GM11168 (cell line): Measurements from ENCODE around the gene NTN3.

Source experiments
- in situ Hi-C: fragments of 300-500 bp; cut with MboI; formaldehyde crosslinking; loops from one replicate; pipeline ENCODE4 v1.12.0; 2022; ENCODE audit warnings: low sequenced_read_pairs; ENCODE audit not compliant: unreplicated experiment

Gene NTN3

GRCh38 chr16:2475413-2476344 is 4.6 kb downstream of the NTN3 start:
- in situ Hi-C loops = loop anchor here (25.0 kb wide), 2 partner anchors 138 to 463 kb away; partner anchors contain the start of genes ABCA3, NPW and ZNF598

GRCh38 chr16:2476345-2476720 is 5.2 kb downstream of the NTN3 start:
- in situ Hi-C loops = loop anchor here (25.0 kb wide), 2 partner anchors 139 to 464 kb away; partner anchors contain the start of genes ABCA3, NPW and ZNF598

- in situ Hi-C loops = loop anchor here (25.0 kb wide), 2 partner anchors 139 to 464 kb away; partner anchors contain the start of genes ABCA3, NPW and ZNF598
Observed at GRCh38 chr16:2476741-2477140, 5.6 kb downstream of the NTN3 start.

- in situ Hi-C loops = loop anchor here (25.0 kb wide), 2 partner anchors 140 to 465 kb away; partner anchors contain the start of genes ABCA3, NPW and ZNF598
Observed at GRCh38 chr16:2477327-2477726, 6.2 kb downstream of the NTN3 start.

- in situ Hi-C loops = loop anchor here (25.0 kb wide), 2 partner anchors 141 to 466 kb away; partner anchors contain the start of genes ABCA3, NPW and ZNF598
Observed at GRCh38 chr16:2478279-2478678, 7.2 kb downstream of the NTN3 start.

- in situ Hi-C loops = loop anchor here (10.0 to 25.0 kb wide), 3 partner anchors 45 to 468 kb away; partner anchors contain the start of genes ABCA3, NPW and ZNF598
Observed at GRCh38 chr16:2479996-2480395, 8.9 kb downstream of the NTN3 start.

GRCh38 chr16:2480948-2481347 is 9.9 kb downstream of the NTN3 start:
- in situ Hi-C loops = loop anchor here (10.0 to 25.0 kb wide), 3 partner anchors 46 to 469 kb away; partner anchors contain the start of genes ABCA3, NPW and ZNF598

- in situ Hi-C loops = loop anchor here (10.0 to 25.0 kb wide), 3 partner anchors 47 to 469 kb away; partner anchors contain the start of genes ABCA3, NPW and ZNF598
Observed at GRCh38 chr16:2481676-2482075, 10.6 kb downstream of the NTN3 start.

GRCh38 chr16:2482249-2482648 is 11.2 kb downstream of the NTN3 start:
- in situ Hi-C loops = loop anchor here (10.0 to 25.0 kb wide), 3 partner anchors 47 to 470 kb away; partner anchors contain the start of genes ABCA3, NPW and ZNF598

- in situ Hi-C loops = loop anchor here (10.0 to 25.0 kb wide), 3 partner anchors 48 to 471 kb away; partner anchors contain the start of genes ABCA3, NPW and ZNF598
Observed at GRCh38 chr16:2482708-2483534, 11.8 kb downstream of the NTN3 start.

GRCh38 chr16:2483939-2484897 is 13.1 kb downstream of the NTN3 start:
- in situ Hi-C loops = loop anchor here (10.0 to 25.0 kb wide), 3 partner anchors 49 to 472 kb away; partner anchors contain the start of genes ABCA3, NPW and ZNF598

- in situ Hi-C loops = loop anchor here (10.0 to 25.0 kb wide), 3 partner anchors 50 to 473 kb away; partner anchors contain the start of genes ABCA3, NPW and ZNF598
Observed at GRCh38 chr16:2484898-2485508, 13.9 kb downstream of the NTN3 start.

GRCh38 chr16:2485811-2486507 is 14.9 kb downstream of the NTN3 start:
- in situ Hi-C loops = loop anchor here (10.0 to 25.0 kb wide), 3 partner anchors 51 to 474 kb away; partner anchors contain the start of genes ABCA3, NPW and ZNF598

GRCh38 chr16:2486645-2487516 is 15.8 kb downstream of the NTN3 start:
- in situ Hi-C loops = loop anchor here (10.0 to 25.0 kb wide), 3 partner anchors 52 to 475 kb away; partner anchors contain the start of genes ABCA3, NPW and ZNF598

GRCh38 chr16:2487517-2487842 is 16.4 kb downstream of the NTN3 start:
- in situ Hi-C loops = loop anchor here (10.0 to 25.0 kb wide), 3 partner anchors 53 to 475 kb away; partner anchors contain the start of genes ABCA3, NPW and ZNF598

- in situ Hi-C loops = loop anchor here (10.0 to 25.0 kb wide), 3 partner anchors 53 to 476 kb away; partner anchors contain the start of genes ABCA3, NPW and ZNF598
Observed at GRCh38 chr16:2487903-2488531, 16.9 kb downstream of the NTN3 start.
